IPS-NIHi11 (cell line): ENCODE measurements around the gene RNF121.

ENCODE experiments used
- DNase-seq: peaks from one replicate; pipeline ENCODE4 v3.0.0; 2012; ENCODE audit warnings: mixed read lengths, low spot score

RNF121 gene

GRCh38 chr11:71990701-71991100 lies 61.9 kb downstream of the RNF121 start:
- DNase-seq: no peak

- no peak for DNase-seq
Observed at GRCh38 chr11:71991494-71991893, 62.6 kb downstream of the RNF121 start.

GRCh38 chr11:71992136-71992730 lies 63.4 kb downstream of the RNF121 start:
- DNase-seq: no peak

GRCh38 chr11:71994786-71995185 lies 65.9 kb downstream of the RNF121 start:
- no peak for DNase-seq

GRCh38 chr11:71995726-71996291 lies 67.0 kb downstream of the RNF121 start:
- DNase-seq: no peak

- no peak for DNase-seq
Observed at GRCh38 chr11:71996517-71996916, 67.7 kb downstream of the RNF121 start.

- no peak for DNase-seq
Observed at GRCh38 chr11:71996946-71997345, 68.1 kb downstream of the RNF121 start.

GRCh38 chr11:71997594-71997993 lies 68.7 kb downstream of the RNF121 start:
- no peak for DNase-seq

- no peak for DNase-seq
Observed at GRCh38 chr11:71998061-71998460, 69.2 kb downstream of the RNF121 start.

- DNase-seq: no peak
Observed at GRCh38 chr11:71998649-71999310, 69.9 kb downstream of the RNF121 start, which contains the start of gene IL18BP. Gene IL18BP, plus strand, starts transcription at chr11:71998909. Its CDS starts 1,076 bp downstream, at chr11:71999985.

GRCh38 chr11:71999362-71999761 lies 70.5 kb downstream of the RNF121 start:
- no peak for DNase-seq

GRCh38 chr11:71999798-72000197 lies 71.0 kb downstream of the RNF121 start:
- DNase-seq: no peak

GRCh38 chr11:72000202-72000867 lies 71.5 kb downstream of the RNF121 start:
- no peak for DNase-seq

GRCh38 chr11:72001285-72001684 lies 72.4 kb downstream of the RNF121 start:
- DNase-seq: no peak

GRCh38 chr11:72001834-72002591 lies 73.2 kb downstream of the RNF121 start:
- DNase-seq: no peak

- no peak for DNase-seq
Observed at GRCh38 chr11:72002841-72003775, 74.3 kb downstream of the RNF121 start.

GRCh38 chr11:72003776-72004171 lies 74.9 kb downstream of the RNF121 start:
- DNase-seq: no peak

GRCh38 chr11:72004515-72005346 lies 75.9 kb downstream of the RNF121 start:
- DNase-seq: peak; percentile 35

GRCh38 chr11:72005347-72006260 lies 76.8 kb downstream of the RNF121 start:
- DNase-seq: no peak
